ENCODE data around the gene PPM1H. TPM values are rescaled to one million over a fixed set of nuclear protein-coding genes. Genes with fewer than 3 reads are reported as not detected.

PPM1H gene
- total and polyA plus RNA-seq, 10 of the 15 experiments (the other 5 are each of a cell fraction or from before 2014, with no cell fraction given), result 0.11 to 0.83 (median 0.49) TPM

DNA sequence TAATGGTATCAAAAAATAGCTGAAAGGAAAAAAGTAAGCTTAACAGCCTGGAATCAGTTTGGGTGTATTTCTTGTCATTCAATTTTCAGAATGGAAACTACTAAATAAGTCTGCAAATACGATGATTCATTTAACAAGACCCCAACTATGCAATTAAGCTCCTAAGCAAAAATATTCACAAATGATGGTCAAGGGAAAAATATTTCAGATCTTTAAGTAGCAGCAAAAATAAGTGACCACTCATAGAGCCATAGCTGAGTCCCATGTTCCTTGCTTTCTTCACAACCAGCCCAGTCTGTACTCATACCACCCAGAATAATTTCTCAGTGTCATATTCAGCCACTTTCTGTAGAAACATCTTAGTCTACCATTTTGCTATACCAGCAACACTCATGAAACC lies 185.4 kb downstream of the PPM1H start:
- H3K4me1 ChIP-seq (ENCODE audit: control insufficient read depth, insufficient read depth, low read length), result peaks cover 6% of the 10 kb centered on the region
- ChIA-PET POLR2A (interaction anchor here (1.0 kb wide), 1 partner anchor 19 kb away, joined by 3 read pairs; no protein-coding TSS in a partner anchor), CTCF (interaction anchor here (1.1 to 1.4 kb wide), 2 partner anchors 9 to 33 kb away, joined by 3 read pairs; no protein-coding TSS in a partner anchor), SMC1A (ENCODE audit: uncharacterized antibody, unreplicated experiment) (interaction anchor here (0.7 to 1.4 kb wide), 3 partner anchors 45 to 131 kb away, joined by 3 read pairs; no protein-coding TSS in a partner anchor), RAD21 (ENCODE audit: unreplicated experiment) (interaction anchor here (0.6 kb wide), 1 partner anchor 58 kb away, joined by 3 read pairs; no protein-coding TSS in a partner anchor)
- no peaks in the 10 kb centered on the region for H4K20me1 ChIP-seq (ENCODE audit: control insufficient read depth, insufficient read depth)
- intact Hi-C loops (cut with micrococcal nuclease; ENCODE audit: unreplicated experiment) (no loop called here), in situ Hi-C loops (cut with MboI) (no loop called here)
- H3K9me3 ChIP-seq (replicated peaks; ENCODE audit: control insufficient read depth, insufficient read depth, low read length), result no peaks in the 10 kb centered on the region
- BruUV-seq (replicated peaks), result no TSS peak
- H3K27ac ChIP-seq (ENCODE audit: control insufficient read depth, insufficient read depth), result no peak overlapping the region
- H3K27me3 ChIP-seq (replicated peaks in 1 of 2; ENCODE audit: control insufficient read depth in 2 of 2, insufficient read depth in 2 of 2, low read length in 1 of 2), result no peaks in the 10 kb centered on the region; a peak in 2 of 4 replicates
- H3K36me3 ChIP-seq (ENCODE audit: control insufficient read depth in 2 of 2, insufficient read depth in 2 of 2, low read length in 1 of 2), result no peaks in the 10 kb centered on the region
- no peak overlapping the region for H3K4me3 ChIP-seq
- WGBS (ENCODE audit: insufficient coverage, insufficient replicate concordance, low lambda C conversion rate, missing lambda C conversion rate), result 38% methylated on average over 1 of the region's 1 CpG
- no peak overlapping the region for H3K9ac ChIP-seq (ENCODE audit: control insufficient read depth, insufficient read depth, low read length)
- FAIRE-seq (no peak), ATAC-seq (no peak), DNase-seq (ENCODE audit: low read depth, low spot score) (no peak)
- no peak overlapping the region for H3K4me2 ChIP-seq (ENCODE audit: control insufficient read depth, insufficient read depth)
- H2AFZ ChIP-seq (ENCODE audit: control insufficient read depth, low read depth, low read length), result no peak overlapping the region
- H3K79me2 ChIP-seq (ENCODE audit: control insufficient read depth, insufficient read depth, low read length), result no peaks in the 10 kb centered on the region
- TF ChIP-seq SREBF1 (IDR thresholded peaks at IDR 0.05; ENCODE audit: low read length) (no peak), SUZ12 (IDR thresholded peaks at IDR 0.05; ENCODE audit: unreplicated experiment) (no peak), SMAD5 (IDR thresholded peaks at IDR 0.05; ENCODE audit: low read depth) (no peak), SIX5 (IDR thresholded peaks at IDR 0.05; ENCODE audit: low read depth, low read length, severe bottlenecking) (no peak), NR2F1 (conservative IDR thresholded peaks at IDR 0.05) (no peak), NKRF (conservative IDR thresholded peaks at IDR 0.05) (no peak), POLR2A (IDR thresholded peaks at IDR 0.05; ENCODE audit: low read depth, low read length) (no peak), FOXK2 (IDR thresholded peaks at IDR 0.05) (no peak), NR2C1 (IDR thresholded peaks at IDR 0.05) (no peak), ASH2L (IDR thresholded peaks at IDR 0.05; ENCODE audit: borderline replicate concordance, low read depth) (no peak), BACH1 (IDR thresholded peaks at IDR 0.05; ENCODE audit: borderline replicate concordance) (no peak)
- TF ChIP-seq, protein P1, sequence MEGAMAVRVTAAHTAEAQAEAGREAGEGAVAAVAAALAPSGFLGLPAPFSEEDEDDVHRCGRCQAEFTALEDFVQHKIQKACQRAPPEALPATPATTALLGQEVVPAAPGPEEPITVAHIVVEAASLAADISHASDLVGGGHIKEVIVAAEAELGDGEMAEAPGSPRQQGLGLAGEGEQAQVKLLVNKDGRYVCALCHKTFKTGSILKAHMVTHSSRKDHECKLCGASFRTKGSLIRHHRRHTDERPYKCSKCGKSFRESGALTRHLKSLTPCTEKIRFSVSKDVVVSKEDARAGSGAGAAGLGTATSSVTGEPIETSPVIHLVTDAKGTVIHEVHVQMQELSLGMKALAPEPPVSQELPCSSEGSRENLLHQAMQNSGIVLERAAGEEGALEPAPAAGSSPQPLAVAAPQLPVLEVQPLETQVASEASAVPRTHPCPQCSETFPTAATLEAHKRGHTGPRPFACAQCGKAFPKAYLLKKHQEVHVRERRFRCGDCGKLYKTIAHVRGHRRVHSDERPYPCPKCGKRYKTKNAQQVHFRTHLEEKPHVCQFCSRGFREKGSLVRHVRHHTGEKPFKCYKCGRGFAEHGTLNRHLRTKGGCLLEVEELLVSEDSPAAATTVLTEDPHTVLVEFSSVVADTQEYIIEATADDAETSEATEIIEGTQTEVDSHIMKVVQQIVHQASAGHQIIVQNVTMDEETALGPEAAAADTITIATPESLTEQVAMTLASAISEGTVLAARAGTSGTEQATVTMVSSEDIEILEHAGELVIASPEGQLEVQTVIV (IDR thresholded peaks at IDR 0.05; ENCODE audit: borderline replicate concordance, partially characterized antibody), result no peak
- TF ChIP-seq, protein P2, sequence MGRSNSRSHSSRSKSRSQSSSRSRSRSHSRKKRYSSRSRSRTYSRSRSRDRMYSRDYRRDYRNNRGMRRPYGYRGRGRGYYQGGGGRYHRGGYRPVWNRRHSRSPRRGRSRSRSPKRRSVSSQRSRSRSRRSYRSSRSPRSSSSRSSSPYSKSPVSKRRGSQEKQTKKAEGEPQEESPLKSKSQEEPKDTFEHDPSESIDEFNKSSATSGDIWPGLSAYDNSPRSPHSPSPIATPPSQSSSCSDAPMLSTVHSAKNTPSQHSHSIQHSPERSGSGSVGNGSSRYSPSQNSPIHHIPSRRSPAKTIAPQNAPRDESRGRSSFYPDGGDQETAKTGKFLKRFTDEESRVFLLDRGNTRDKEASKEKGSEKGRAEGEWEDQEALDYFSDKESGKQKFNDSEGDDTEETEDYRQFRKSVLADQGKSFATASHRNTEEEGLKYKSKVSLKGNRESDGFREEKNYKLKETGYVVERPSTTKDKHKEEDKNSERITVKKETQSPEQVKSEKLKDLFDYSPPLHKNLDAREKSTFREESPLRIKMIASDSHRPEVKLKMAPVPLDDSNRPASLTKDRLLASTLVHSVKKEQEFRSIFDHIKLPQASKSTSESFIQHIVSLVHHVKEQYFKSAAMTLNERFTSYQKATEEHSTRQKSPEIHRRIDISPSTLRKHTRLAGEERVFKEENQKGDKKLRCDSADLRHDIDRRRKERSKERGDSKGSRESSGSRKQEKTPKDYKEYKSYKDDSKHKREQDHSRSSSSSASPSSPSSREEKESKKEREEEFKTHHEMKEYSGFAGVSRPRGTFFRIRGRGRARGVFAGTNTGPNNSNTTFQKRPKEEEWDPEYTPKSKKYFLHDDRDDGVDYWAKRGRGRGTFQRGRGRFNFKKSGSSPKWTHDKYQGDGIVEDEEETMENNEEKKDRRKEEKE (IDR thresholded peaks at IDR 0.05), result no peak
- TF ChIP-seq, protein P3, sequence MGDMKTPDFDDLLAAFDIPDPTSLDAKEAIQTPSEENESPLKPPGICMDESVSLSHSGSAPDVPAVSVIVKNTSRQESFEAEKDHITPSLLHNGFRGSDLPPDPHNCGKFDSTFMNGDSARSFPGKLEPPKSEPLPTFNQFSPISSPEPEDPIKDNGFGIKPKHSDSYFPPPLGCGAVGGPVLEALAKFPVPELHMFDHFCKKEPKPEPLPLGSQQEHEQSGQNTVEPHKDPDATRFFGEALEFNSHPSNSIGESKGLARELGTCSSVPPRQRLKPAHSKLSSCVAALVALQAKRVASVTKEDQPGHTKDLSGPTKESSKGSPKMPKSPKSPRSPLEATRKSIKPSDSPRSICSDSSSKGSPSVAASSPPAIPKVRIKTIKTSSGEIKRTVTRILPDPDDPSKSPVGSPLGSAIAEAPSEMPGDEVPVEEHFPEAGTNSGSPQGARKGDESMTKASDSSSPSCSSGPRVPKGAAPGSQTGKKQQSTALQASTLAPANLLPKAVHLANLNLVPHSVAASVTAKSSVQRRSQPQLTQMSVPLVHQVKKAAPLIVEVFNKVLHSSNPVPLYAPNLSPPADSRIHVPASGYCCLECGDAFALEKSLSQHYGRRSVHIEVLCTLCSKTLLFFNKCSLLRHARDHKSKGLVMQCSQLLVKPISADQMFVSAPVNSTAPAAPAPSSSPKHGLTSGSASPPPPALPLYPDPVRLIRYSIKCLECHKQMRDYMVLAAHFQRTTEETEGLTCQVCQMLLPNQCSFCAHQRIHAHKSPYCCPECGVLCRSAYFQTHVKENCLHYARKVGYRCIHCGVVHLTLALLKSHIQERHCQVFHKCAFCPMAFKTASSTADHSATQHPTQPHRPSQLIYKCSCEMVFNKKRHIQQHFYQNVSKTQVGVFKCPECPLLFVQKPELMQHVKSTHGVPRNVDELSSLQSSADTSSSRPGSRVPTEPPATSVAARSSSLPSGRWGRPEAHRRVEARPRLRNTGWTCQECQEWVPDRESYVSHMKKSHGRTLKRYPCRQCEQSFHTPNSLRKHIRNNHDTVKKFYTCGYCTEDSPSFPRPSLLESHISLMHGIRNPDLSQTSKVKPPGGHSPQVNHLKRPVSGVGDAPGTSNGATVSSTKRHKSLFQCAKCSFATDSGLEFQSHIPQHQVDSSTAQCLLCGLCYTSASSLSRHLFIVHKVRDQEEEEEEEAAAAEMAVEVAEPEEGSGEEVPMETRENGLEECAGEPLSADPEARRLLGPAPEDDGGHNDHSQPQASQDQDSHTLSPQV (IDR thresholded peaks at IDR 0.05), result no peak

Data from GM12878 (cell line).